Putamen (tissue), 1 donor: ENCODE results near the gene PHF12.
"Not testable (repeated sequence)": the region's sequence is repeated elsewhere in the genome, so short reads cannot be mapped to it uniquely, and the experiment has no call there.

Experiments
- DNase-seq: peaks from one replicate; pipeline ENCODE4 v3.0.0-alpha.2; 2016; ENCODE audit warnings: low spot score

Gene PHF12

DNA sequence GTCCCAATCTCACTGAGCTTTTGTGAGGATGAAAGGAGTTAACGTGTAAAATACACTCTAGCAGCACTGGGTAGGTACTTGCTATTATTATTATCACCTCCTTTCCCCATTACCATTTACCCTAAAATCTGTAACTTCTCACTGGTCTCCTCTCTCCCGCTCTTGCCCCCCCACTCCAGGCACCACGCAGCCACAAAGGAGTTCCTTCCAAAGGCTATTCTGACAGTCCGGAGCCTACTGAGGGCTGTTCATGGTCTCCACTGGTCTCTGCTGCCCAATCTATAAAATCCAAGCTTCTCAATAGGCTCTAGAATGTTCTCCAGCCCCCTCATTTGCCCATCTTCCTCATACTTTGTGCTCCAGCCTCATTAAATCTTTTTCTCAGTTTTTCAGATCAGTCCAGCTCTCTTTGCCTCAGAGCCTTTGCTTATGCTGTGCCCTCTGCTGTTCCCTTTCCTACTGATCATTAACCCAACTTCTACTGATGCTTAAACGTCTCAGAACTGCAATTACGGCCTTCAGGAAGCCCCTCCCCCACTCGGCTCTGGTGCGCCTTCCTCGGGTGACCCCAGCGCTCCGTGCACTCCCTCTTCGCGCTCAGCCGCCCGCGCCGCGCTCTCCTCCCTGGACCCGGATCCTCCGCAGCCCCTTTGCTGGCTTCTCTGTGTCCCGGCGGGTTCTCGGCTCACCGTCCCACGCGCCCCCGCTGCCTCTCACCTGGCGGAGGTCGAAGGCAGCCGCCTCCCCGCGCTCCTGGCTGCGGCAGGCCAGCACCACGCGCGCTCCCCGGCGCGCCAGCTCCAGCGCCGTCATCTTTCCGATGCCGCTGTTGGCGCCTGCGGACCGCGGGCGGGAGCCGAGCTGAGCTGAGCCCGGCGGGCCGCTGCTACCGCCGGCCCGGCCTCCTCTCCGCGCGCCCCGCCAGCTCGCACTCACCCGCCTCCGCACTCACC, 49.2 kb downstream of the PHF12 start:
- DNase-seq, result peak; percentile 34

DNA sequence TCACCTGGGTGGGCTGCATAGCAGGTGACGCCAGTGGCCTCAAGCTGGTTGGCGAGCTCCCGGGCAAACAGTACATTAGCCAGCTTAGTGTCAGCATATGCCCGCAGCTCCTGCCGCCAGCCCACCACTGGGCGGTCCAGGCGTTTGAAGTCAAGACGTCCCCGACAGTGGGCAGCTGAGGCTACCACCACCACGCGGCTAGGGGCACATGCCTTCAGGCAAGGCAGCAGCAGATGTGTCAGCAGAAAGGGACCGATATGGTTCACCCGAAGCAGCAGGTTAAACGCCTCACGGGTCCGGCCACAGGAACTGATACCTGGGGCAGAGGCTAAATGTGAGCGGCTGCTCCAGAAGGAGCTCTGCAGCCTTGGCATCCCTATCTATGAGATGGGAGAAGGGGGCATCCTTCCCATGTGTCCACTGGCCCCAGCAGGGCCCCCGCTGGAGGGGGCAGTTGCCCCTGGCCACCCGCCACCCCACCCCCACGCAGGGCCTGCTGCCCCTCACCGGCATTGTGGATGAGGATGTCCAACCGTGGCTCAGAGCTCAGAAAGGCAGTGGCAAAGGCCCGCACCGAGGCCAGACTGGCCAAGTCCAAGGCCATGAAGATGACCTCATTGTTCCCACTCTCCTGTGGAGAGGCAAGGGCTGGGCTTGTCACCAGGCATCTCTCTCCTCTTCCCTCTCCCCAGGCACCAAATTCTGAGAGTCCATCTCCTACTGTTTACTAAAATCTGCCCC, 50.2 kb downstream of the PHF12 start:
- no peak for DNase-seq

DNA sequence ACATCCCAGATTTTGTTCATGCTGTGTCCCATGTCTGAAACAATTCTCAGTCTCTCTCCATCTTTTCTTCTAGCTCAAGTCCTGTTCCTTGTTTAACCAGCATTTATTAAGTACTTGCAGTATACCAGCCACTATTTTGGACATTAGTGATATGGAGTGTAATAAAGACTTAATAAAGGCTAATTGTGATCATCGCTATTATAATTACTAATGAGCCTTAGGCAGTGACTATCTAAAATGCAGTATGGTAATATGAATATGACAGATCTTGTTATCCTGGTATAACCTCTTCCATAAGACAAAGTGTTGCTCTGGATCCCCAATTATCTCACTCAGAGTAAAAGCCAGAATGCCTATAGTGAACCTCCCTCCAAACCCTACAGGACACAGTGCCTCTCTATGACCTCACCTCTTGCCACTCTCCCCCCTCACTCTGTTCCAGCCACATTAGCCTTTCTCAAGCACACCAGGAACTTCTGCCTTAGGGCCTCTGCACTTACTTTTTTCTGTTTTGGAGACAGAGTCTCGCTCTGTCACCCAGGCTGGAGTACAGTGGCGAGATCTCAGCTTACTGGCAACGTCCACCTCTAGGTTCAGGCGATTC, 52.0 kb downstream of the PHF12 start:
- DNase-seq, result no peak

DNA sequence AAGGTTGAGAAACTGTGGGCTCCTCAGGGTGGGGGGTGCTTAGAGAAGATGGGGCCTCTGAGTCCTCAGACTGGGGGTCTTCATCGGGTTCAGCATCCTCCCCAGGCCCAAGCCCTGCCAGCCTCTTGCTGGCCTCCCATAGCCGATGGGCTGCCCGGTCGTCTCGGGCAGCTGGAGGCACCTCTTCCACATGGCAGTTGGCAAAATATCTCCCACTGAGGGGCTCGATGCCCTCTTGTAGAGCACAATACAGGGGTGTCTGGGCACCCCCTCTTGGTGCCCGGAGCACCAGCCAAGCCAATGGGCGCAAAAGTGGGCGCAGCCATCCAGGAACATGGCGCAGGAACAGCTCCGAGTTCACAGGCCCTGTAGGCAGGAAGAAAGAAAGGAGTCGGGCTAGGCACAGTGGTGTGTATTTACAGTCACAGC, 52.8 kb downstream of the PHF12 start:
- DNase-seq, result no peak

DNA sequence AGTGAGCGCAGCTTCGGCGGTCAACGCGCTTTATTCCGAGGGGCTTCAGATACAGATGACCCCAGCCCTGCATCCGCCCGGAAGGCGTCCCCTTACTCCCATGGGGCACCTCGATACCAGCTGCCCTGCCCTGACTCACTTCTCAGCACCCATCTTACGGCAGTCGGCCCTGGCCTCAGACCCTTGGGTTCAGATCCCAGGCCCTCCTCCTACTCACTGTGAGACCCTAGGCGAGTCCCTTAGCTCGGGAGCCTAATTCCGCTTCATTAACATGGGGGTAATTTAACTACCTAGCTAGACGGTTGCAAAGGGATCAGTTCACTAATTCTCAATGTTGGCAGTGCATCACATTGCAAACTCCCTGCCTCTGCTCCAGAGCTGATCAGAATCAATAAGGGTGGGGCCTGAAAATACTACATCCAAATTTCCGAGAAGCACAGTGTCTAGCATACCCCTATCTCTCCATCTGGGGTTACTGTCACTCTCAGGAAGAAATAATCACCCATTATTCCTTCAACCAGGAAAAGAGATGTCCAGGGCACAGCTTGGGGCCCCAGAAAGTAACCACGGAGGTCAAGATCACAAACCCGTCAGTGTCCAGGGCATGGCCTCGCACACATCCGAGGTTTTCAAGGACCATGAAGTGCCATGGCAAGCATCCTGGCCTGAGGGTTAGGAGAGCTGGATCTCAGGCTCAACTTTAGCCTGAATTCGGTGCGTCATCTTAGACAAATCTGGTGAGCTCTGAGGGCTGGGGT, 53.4 kb downstream of the PHF12 start:
- DNase-seq, result no peak

DNA sequence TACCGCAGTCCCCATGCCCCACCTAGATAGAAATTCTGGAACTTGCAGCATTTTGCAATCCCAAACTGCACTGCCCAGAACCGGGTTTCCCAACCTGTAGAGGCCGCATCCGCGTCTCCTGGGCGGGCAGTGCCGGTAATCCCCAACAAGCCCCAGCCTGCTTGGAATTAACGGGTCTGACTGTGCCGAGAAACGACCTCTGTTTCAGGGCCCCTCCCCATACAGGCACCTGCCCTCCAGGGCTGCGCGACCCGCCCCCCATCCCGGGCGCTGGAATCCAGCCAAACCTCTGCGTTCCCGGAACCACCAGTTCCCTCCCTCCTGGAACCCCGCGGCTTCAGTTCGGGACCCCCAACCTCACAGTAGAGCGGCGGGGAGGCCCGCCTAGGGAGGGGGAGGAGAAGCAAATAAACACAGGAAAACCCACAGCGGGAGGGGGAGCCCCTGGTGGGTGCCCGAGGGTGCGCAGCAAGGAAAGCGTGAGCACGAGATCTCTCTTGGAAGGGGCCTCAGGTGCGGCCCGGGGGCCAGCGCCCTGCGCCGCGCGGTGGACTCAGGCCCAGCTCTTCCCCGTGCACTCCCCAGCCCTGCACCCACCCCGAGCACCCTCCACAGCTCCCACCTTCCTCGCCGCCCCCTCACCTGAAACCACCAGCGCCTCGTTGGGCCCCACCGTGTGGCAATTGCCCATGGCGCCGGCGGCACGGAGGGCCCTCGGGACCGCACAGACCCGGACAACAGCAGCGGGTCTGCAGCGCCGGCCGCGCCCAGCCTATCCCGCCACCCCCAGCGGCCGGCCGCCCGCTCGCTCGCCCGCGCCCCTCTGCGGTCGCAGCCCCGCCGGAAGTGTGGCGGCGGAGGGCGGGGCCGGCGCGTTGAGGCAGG, 54.2 kb downstream of the PHF12 start, which contains the start of gene FLOT2:
Gene FLOT2, minus strand, starts transcription at position 850 of the 885 bp plus-strand sequence. Its CDS starts 159 bp downstream, at position 691.
- no peak for DNase-seq

DNA sequence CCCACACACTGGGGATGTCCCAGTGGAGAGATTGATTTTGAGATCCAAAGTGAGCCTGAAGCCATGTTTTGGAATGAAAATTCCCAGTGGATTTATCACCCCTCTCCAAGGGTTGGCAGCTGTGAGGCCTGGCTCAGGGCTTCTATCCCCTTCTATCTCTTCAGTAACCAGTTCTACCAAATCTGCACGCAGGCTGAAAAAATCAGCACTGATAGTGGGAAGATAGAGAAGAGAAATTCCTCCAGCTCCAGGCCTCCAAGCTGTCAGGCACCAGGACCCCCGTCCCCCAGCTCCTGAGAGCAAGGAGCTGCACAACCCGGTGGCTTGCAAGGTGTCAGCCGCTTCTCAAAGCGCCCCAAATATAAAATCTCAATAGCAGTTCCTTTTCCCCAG, 54.8 kb downstream of the PHF12 start:
- DNase-seq, result no peak

DNA sequence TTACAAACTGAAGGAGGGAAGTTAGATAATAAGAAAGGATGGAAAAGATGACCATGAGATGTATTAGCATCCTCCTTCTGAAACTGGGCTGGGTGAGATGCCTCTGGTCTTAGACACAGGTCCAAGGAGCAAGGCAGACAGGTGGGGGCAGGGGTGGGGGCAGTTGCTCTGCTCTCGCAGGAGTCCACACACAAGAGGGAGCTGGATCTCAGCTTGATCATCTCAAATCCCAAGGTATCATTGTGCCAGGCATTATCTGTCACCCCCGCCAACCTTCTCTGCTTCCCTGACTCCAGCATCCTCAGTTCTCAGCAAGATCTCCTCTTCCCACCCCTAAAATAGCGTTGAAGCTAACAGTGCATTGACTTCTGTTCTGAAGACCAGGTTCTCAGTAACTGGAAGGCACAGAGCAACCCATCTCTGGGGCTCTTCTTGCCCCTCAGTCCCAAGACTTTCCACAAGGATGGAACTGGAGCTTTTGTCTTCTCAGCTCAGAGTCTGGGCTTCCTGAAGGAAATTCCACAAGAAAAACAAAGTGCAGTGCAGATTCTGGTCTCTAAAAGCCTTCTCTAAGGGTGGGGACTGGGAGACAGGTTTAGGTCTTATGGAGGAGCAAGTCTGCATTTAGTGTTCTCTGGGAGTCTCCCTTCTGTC, 55.4 kb downstream of the PHF12 start:
- DNase-seq, result no peak

DNA sequence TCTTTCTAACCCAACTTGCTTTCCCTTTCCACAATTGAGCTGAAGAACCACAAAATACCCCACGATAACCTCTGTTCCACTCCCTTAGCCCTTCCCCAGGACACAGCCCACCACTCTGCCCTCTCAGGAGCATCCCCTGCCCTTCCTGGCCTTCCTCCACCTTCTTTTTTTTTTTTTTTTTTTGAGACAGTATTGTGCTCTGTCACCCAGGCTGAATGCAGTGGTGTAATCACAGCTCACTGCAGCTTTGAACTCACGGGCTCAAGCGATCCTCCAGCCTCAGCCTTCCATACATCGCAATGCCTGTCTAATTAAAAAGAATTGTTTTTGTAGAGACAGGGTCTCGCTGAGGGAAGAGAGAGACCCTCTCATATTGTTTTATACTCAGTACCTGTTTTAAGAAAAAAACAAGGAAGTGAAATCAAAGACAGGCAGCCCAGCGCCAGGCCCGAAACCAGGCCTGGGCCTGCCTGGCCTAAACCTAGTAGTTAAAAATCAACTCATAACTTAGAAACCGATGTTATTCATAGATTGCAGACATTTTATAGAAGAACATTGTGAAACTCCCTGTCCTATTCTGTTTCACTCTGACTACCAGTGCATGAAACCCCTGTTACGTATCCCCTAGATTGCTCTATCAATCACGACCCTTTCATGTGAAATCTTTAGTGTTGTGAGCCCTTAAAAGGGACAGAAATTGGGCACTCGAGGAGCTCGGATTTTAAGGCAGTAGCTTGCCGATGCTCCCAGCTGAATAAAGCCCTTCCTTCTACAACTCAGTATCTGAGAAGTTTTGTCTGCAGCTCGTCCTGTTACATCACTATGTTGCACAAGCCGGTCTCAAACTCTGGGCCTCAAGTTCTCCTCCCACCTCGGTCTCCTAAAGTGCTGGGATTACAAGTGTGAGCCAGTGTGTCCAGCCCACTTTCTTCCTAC, 57.8 kb downstream of the PHF12 start:
- not testable (repeated sequence) for DNase-seq

DNA sequence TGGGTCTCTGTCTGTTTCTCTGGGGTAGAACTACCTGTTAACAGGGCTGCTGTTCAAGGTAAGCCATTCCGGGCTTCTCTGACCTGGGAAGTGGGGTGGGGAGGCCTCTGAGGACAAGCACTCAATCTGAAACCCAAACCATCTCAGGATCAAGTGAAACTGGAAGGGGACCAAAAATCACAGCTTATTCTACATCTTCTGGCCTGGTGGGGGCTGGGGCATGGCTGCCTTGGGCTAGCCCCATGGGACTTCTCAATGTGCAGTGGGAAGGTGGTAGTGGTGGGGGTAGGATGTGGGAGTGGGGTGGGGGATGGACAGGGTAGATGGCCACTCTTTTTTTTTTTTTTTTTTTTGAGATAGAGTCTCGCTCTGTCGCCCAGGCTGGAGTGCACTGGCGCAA, 59.3 kb downstream of the PHF12 start:
- DNase-seq, result no peak

DNA sequence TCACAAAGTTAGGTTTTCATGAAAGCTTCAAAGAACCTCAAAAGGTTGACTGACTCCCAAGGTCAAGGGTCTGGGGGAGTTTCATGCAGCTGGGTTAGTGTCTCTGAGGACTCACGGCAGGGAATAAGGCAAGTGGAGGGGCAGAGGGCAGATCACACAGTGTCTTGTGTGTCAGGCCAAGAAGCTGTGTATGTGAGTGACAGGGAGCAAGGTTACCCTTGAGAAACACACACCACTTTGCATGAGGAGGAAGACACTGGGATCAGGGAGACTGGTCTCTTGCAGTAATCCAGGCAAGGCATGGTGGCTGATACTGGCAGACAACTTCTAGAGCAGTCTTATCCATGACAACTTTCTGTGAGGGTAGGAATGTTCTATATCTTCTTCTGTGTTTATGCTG, 60.1 kb downstream of the PHF12 start:
- no peak for DNase-seq

DNA sequence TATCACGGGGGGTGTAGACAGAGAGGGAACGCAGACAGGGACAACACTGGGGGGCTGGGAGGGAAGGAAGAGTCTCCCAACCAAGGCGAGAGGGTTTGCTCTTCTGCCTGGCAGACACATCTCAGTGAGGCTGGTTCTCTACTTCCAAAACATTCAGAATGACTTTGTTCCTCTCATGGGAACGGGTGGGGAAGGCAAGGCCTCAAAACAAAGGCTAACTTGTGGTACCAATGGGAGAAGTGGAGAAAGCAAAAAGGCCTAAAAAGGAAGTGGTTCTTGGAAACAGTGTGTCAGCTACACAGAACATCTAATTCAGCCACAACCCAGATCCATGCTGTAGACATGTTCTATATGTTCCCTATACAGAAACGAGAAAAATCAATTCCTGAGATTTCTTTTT, 61.3 kb downstream of the PHF12 start:
- no peak for DNase-seq

DNA sequence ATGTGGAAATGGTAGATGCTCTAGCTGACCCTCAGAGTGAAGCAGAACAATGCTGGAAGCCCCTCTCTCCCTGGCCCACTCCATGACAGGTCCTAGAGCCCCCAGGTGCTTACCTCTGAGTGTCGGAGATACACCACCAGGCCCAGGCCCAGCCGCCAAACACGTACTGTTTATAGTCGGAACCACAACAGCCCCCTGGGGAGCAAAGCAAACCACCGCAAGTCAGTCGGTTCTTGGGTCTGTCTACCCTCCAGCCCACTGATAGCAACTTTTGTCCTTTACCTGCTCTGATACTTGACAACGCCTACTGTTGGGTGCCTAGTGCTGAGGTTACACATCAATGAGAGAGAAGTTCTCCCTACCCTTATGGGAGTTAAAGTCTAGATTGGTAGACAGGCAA, 62.5 kb downstream of the PHF12 start:
- DNase-seq, result no peak

DNA sequence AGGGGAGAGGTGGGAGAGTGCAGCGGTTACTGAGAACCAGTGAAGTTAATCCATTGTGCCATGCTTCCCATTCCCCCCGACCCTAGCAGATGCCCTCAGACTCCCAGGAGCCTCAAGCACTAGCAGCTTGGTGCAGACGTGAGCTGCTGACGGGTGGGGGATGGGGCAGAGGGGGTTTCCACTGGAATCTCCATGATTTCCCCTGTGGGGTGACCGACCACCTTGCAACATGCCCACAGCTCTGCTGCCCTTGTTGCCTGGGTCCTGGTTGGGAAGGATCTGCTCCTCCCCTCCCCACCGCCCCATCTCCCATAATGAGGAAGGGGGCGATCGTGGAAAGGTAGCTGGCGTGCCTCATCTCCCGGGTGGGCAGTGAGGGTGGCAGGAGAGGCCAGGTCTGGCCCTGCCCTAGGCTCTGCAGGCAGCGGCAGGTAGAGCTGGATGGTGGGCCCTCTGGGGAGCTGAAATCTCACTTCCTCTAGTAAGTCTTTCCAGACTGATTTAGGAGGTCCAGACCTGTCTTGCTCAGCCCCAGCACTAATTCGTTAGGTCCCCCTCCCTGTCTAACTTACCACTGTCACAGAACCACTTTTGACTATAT, 63.3 kb downstream of the PHF12 start:
- no peak for DNase-seq

DNA sequence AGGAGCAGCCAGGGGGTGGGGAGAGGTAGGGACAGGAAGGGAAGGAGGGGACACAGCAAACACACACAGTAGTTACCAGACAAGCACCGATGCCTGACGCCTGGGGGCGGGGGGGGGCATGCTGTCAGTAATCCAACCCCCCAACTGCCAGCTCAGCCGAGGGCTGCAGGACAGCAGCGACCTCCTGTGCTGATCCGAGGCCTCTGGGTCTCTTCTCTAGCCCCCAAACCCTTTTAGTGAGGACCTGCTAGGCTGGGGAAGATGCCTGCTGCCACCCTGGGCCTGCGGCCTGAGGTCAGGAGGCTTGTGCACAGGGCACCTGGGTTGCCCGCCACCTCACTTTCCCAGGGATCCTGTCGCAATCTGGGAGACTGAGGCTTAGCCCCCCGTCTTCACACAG, 65.4 kb downstream of the PHF12 start:
- no peak for DNase-seq

DNA sequence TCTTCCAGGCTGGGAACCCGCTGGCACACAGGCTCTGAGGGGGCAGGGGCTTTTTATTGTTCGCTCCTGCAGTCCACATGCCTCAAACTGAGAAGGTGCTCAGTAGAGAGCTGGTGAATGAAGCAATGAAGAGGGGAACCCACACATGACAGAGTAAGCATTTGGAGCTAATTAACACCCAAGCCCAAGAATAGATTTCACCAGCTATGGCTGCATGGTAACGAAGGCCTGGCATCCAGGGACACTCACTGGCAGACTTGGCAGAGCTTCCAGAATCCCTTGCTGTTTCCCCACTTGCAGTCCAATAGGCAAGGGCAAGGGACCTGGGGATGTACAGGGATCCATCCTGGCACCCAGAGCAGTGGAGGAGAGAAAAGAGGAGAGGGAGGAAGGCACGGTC, 66.0 kb downstream of the PHF12 start:
- DNase-seq, result no peak

DNA sequence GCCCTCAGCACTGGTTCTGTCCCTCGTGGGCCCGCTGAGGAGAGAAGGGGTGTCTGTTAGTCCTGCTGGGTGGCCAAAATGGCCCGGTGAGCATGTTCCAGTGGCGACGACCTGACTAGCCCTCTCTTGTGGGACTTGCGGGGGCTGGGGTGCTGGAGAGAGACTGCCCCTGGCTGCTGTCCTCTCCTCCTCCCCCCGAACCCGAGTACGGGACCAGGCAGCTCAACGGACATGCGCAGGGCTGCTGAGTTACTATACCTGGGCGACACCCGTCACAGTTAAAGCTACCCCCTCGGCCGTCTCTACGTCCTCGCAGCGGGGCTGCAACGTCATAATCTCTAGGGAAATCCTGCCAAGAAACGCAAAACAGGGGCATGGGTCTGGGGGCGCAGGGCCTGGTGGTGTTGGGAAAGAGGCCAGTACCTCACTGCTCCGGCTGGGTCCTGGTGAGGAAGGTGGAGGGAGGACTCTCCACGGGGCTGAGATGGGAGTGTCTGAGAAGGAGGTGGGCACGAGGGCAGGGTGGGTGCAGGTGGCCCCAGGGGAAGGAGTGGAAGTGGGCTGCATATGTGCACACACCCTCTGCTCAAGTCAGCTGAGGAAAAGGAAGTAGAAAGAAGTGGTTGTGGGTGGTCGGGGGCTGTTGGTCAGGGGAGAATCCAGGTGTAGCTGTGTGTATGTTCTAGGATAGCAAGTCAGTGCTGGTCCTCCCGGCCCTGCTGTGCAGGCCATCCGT, 67.2 kb downstream of the PHF12 start:
- DNase-seq, result no peak
